ENCODE measurements around the gene RHNO1. TPM values are rescaled to one million over a fixed set of nuclear protein-coding genes. Genes with fewer than 3 reads are reported as not detected.

Gene RHNO1
- total and polyA plus RNA-seq, 2 of the 8 experiments (the other 6 are each of a cell fraction or from before 2014, with no cell fraction given) = 55.8 to 56.9 TPM

DNA sequence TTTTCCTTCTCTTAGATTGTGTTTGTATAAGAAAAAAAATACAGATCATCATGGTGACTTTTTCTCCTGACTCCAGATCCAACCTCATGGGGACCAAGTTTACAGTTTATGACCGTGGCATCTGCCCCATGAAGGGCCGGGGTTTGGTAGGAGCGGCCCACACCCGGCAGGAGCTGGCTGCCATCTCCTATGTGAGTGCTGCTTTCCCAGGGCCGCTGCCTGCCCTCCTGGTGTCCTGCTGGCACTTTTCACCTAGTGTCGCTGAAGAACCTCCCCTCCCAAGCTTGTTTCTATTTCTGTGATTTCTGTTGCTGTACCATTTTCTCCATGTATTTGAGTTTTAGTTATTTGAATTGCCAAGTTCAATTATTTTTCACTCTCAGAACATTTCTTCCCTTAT lies 57.3 kb downstream of the RHNO1 start:
- Histone ChIP-seq H3K9me3 (ENCODE audit: insufficient read depth in 2 of 2, low read depth in 1 of 2, low read length in 1 of 2) (no peaks in the 10 kb centered on the region), H3K23ac (ENCODE audit: insufficient read length) (no peak overlapping the region), H2BK5ac (ENCODE audit: low read depth, low read length) (no peak overlapping the region), H3K79me2 (ENCODE audit: control insufficient read depth in 1 of 2, insufficient read depth in 2 of 2, low read length in 2 of 2) (no peaks in the 10 kb centered on the region), H4K5ac (ENCODE audit: insufficient read length, low read depth, low read length) (no peak overlapping the region), H2AK5ac (ENCODE audit: low read depth, low read length) (no peak overlapping the region), H3K36me3 (ENCODE audit: control insufficient read depth in 2 of 4, insufficient read depth in 4 of 4, low read length in 3 of 4) (peaks cover 0 to 23% (median 6%) of the 10 kb centered on the region in 4 experiments; a peak in 6 of 8 replicates), H3K9ac (replicated peaks in 1 of 4; ENCODE audit: extremely low read depth in 1 of 4, low read depth in 3 of 4, low read length in 3 of 4) (no peak overlapping the region), H4K20me1 (replicated peaks in 1 of 2; ENCODE audit: control insufficient read depth in 1 of 2, insufficient read depth in 2 of 2, low read length in 2 of 2) (peaks cover 0 to 2% of the 10 kb centered on the region in 2 experiments), H2BK15ac (ENCODE audit: low read length) (no peak overlapping the region), H3K18ac (ENCODE audit: extremely low read depth, low read length) (no peak overlapping the region), H4K91ac (replicated peaks; ENCODE audit: insufficient read length, low read length) (no peak overlapping the region), H3K4me2 (ENCODE audit: insufficient read depth in 1 of 2, low read depth in 2 of 2, low read length in 2 of 2) (no peak overlapping the region), H2BK20ac (ENCODE audit: low read length) (no peak overlapping the region), H2AFZ (ENCODE audit: low read length) (no peak overlapping the region), H2BK12ac (ENCODE audit: low read depth, low read length) (no peak overlapping the region), H4K8ac (ENCODE audit: extremely low read depth, insufficient read depth, low read length) (no peak overlapping the region), H3K14ac (ENCODE audit: insufficient read length) (no peak overlapping the region), H3K56ac (replicated peaks; ENCODE audit: insufficient read length, low read depth, low read length) (no peak overlapping the region), H3K4me3 (ENCODE audit: extremely low read depth in 1 of 4, insufficient read depth in 2 of 4, low read depth in 3 of 4, low read length in 4 of 4) (no peak overlapping the region), H3K23me2 (ENCODE audit: low read depth, low read length) (0 out of 2 replicates have a peak, but pooled peaks cover 1% of the 10 kb centered on the region), H3K4ac (replicated peaks; ENCODE audit: insufficient read length, low read depth, low read length) (no peak overlapping the region), H3K27me3 (replicated peaks in 1 of 4; ENCODE audit: control insufficient read depth in 3 of 4, extremely low read depth in 1 of 4, insufficient read depth in 3 of 4, low read length in 3 of 4) (no peaks in the 10 kb centered on the region), H2BK120ac (replicated peaks; ENCODE audit: low read depth, low read length) (no peak overlapping the region), H3K79me1 (ENCODE audit: low read depth, low read length) (no peaks in the 10 kb centered on the region), H3K4me1 (replicated peaks in 1 of 4; ENCODE audit: control insufficient read depth in 3 of 4, insufficient read depth in 4 of 4, low read length in 3 of 4) (no peaks in the 10 kb centered on the region), H3K27ac (ENCODE audit: low read depth, low read length) (no peak overlapping the region)
- DNase-seq (ENCODE audit: low read depth in 1 of 2, low spot score in 2 of 2) (no peak), FAIRE-seq (no peak)
- WGBS, 2 experiments (ENCODE audit: extremely low coverage in 1 of 2, insufficient coverage in 1 of 2, insufficient read length in 1 of 2, insufficient replicate concordance in 2 of 2, low coverage in 1 of 2, low lambda C conversion rate in 2 of 2, missing lambda C conversion rate in 1 of 2) = 99% methylated on average over 6 of the region's 6 CpGs; no CpG with 5 or more reads in 1 of the 2 experiments
- POLR2A ChIA-PET (ENCODE audit: partially characterized antibody) = interaction anchor here (1.4 kb wide), 1 partner anchor 58 kb away, joined by 4 read pairs; the partner anchor contains the start of genes FOXM1 and RHNO1
- CTCF ChIA-PET (ENCODE audit: partially characterized antibody) = interaction anchor here (0.7 to 4.2 kb wide), 6 partner anchors 10 to 88 kb away, joined by 3 to 21 read pairs (median 4); no protein-coding TSS in a partner anchor
- TF ChIP-seq CHD1 (IDR thresholded peaks at IDR 0.05; ENCODE audit: low read depth, low read length) = no peak
- no peak for TF ChIP-seq GTF2F1 (IDR thresholded peaks at IDR 0.05; ENCODE audit: borderline replicate concordance, low read depth, low read length)
- TF ChIP-seq GABPA (IDR thresholded peaks at IDR 0.05; ENCODE audit: borderline replicate concordance, insufficient read depth, low read length) = no peak
- TF ChIP-seq CHD2 (IDR thresholded peaks at IDR 0.05; ENCODE audit: low read length) = no peak
- no peak for TF ChIP-seq BRCA1 (IDR thresholded peaks at IDR 0.05; ENCODE audit: low read depth, low read length)
- TF ChIP-seq EGR1 (IDR thresholded peaks at IDR 0.05; ENCODE audit: borderline replicate concordance, low read depth, low read length) = no peak
- no peak for TF ChIP-seq RBBP5 (IDR thresholded peaks at IDR 0.05; ENCODE audit: borderline replicate concordance, low read depth, low read length)
- TF ChIP-seq BACH1 (IDR thresholded peaks at IDR 0.05; ENCODE audit: low read length) = no peak
- TF ChIP-seq RFX5 (IDR thresholded peaks at IDR 0.05; ENCODE audit: borderline replicate concordance, low read depth, low read length) = no peak
- TF ChIP-seq CREB1 (IDR thresholded peaks at IDR 0.05) = no peak
- TF ChIP-seq ASH2L (IDR thresholded peaks at IDR 0.05; ENCODE audit: low read length) = no peak
- no peak for TF ChIP-seq CTCF (IDR thresholded peaks at IDR 0.05; ENCODE audit: control extremely low read depth in 1 of 3, insufficient read depth in 1 of 3, low read depth in 1 of 3, low read length in 3 of 3)
- no peak for TF ChIP-seq SP2 (IDR thresholded peaks at IDR 0.05; ENCODE audit: low read length)
